ENCODE measurements around the gene FBLN1.
"Not testable (repeated sequence)": the region's sequence is repeated elsewhere in the genome, so short reads cannot be mapped to it uniquely, and the experiment has no call there.

The FBLN1 gene

DNA sequence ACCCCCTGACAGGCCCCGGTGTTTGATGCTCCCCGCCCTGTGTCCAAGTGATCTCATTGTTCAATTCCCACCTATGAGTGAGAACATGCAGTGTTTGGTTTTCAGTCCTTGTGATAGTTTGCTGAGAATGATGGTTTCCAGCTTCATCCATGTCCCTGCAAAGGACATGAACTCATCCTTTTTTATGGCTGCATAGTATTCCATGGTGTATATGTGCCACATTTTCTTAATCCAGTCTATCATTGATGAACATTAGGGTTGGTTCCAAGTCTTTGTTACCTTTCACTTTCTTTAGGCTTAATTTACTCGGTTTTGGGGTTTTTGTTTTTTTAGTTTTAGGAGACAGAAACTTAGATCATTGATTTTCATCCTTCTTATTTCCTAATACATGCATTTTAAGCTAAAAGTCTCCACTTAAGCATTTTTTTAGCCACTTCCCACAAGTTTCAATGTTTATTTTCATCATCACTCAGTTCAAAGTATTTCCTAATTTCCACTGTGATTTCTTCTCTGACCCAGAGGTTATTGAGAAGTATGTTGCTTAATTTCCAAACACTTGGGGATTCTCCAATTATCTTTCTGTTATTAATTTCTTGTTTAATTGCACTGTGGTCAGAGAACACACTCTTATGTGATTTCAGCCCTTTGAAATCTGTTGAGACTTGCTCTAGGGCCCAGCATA lies 120.9 kb downstream of the FBLN1 start:
- H2BK12ac ChIP-seq (ENCODE audit: low read length); H3K9ac ChIP-seq (ENCODE audit: low read length); H4K12ac ChIP-seq (ENCODE audit: low read depth, low read length); H3K4ac ChIP-seq (ENCODE audit: low read depth, low read length); H3K18ac ChIP-seq (ENCODE audit: low read length); H3K14ac ChIP-seq (ENCODE audit: low read length); H3K27ac ChIP-seq (ENCODE audit: low read depth, low read length); H2BK5ac ChIP-seq (ENCODE audit: low read depth, low read length, poor library complexity); H4K91ac ChIP-seq (ENCODE audit: low read depth, low read length); H2BK120ac ChIP-seq (ENCODE audit: insufficient read depth, low read length, poor library complexity); H3K4me3 ChIP-seq (ENCODE audit: low read depth, low read length); H3K79me1 ChIP-seq (ENCODE audit: low read length); H3K79me2 ChIP-seq (ENCODE audit: control insufficient read depth, insufficient read depth, low read length, poor library complexity); DNase-seq; H3K9me3 ChIP-seq (ENCODE audit: insufficient read depth, low read depth, low read length); H3K36me3 ChIP-seq (ENCODE audit: control insufficient read depth in 1 of 2, insufficient read depth in 2 of 2, low read length in 2 of 2); H3K4me2 ChIP-seq (ENCODE audit: low read length); H3K27me3 ChIP-seq (ENCODE audit: insufficient read depth, low read length); H2AK5ac ChIP-seq (ENCODE audit: low read length); H4K8ac ChIP-seq (ENCODE audit: low read depth, low read length); H2AFZ ChIP-seq (ENCODE audit: insufficient read depth, low read length, poor library complexity); H3K23ac ChIP-seq (ENCODE audit: low read length): not testable (repeated sequence)
- WGBS (ENCODE audit: extremely low coverage, insufficient coverage, insufficient read length), result no CpG with 5 or more reads among the region's 3 CpGs
- peaks cover 7 to 12% of the 10 kb centered on the region in 2 experiments for H3K4me1 ChIP-seq (ENCODE audit: control insufficient read depth in 1 of 2, insufficient read depth in 2 of 2, low read length in 2 of 2)

DNA sequence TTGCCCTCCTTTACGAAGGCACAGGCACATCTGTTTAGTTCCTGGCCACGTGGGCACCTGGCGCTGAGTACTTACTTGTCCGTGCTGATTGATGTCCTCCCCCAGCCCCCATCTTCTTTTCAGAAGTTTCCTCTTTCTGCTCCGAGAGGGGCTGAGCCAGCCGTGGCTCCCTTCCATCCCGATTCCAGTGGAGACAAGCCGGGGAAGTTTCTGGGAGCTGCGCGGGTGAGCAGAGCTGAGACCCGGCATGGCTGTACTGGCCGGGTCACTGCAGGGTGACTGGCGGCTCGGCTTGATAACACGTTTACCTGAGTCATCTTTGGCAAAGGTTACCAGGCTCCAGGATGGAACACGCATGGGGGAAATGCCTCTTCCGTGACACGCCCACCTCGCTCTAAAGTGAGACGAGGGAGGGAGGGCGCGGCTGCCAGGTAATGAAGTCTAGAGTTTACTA lies 123.5 kb downstream of the FBLN1 start:
- DNase-seq, result peak; percentile 79 to 80
- Histone ChIP-seq H3K14ac (ENCODE audit: low read length) (no peak overlapping the region), H3K18ac (ENCODE audit: low read length) (no peak overlapping the region), H3K4me1 (ENCODE audit: control insufficient read depth in 1 of 2, insufficient read depth in 2 of 2, low read length in 2 of 2) (peaks cover 4 to 8% of the 10 kb centered on the region in 2 experiments), H2BK12ac (ENCODE audit: low read length) (no peak overlapping the region), H2AFZ (ENCODE audit: insufficient read depth, low read length, poor library complexity) (no peak overlapping the region), H4K12ac (ENCODE audit: low read depth, low read length) (no peak overlapping the region), H4K91ac (ENCODE audit: low read depth, low read length) (peak overlapping the region; percentile 7), H3K4ac (ENCODE audit: low read depth, low read length) (no peak overlapping the region), H3K79me2 (ENCODE audit: control insufficient read depth, insufficient read depth, low read length, poor library complexity) (no peaks in the 10 kb centered on the region), H3K9ac (ENCODE audit: low read length) (no peak overlapping the region), H3K23ac (ENCODE audit: low read length) (no peak overlapping the region), H3K27ac (ENCODE audit: low read depth, low read length) (no peak overlapping the region), H2AK5ac (ENCODE audit: low read length) (no peak overlapping the region), H3K9me3 (ENCODE audit: insufficient read depth, low read depth, low read length) (no peaks in the 10 kb centered on the region), H3K79me1 (ENCODE audit: low read length) (peaks cover 2% of the 10 kb centered on the region), H3K4me2 (ENCODE audit: low read length) (no peak overlapping the region), H3K4me3 (ENCODE audit: low read depth, low read length) (no peak overlapping the region), H4K8ac (ENCODE audit: low read depth, low read length) (no peak overlapping the region), H2BK120ac (ENCODE audit: insufficient read depth, low read length, poor library complexity) (no peak overlapping the region), H2BK5ac (ENCODE audit: low read depth, low read length, poor library complexity) (no peak overlapping the region), H3K36me3 (ENCODE audit: control insufficient read depth in 1 of 2, insufficient read depth in 2 of 2, low read length in 2 of 2) (no peaks in the 10 kb centered on the region), H3K27me3 (ENCODE audit: insufficient read depth, low read length) (no peaks in the 10 kb centered on the region)
- no CpG with 5 or more reads among the region's 22 CpGs for WGBS (ENCODE audit: extremely low coverage, insufficient coverage, insufficient read length)

DNA sequence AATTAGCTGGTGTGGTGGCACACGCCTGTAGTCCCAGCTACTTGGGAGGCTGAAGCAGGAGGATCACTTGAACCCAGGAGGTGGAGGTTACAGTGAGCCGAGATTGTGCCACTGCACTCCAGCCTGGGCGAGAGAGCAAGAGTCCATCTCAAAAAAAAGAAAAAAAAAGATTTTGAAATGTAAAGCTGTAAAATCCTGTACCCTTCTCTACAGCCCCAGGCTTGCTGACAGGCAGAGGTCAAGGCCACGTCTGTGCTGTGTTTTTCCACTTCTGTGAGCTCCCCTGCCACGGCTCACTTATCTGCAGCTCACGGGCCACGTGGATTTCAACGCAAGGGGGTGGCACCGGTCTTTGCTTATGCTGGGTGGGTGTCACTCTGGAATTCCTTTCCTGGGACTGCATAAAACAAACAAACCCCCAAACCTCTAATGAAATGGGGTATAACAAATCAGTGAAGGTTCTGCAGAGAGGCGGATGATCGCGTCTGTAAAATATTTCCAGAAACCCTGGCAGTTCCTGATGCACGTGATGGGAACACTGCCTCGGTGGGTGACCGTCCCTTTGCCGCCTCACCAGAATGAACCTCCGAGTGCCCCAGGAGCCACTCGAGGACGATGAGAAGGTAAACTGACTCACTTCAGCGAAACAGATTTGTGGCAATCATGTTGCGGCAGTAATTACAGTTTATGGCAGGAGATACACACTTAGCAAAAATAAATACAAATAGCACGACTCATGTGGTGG lies 125.0 kb downstream of the FBLN1 start:
- no peak overlapping the region for H3K18ac ChIP-seq (ENCODE audit: low read length)
- H3K27ac ChIP-seq (ENCODE audit: low read depth, low read length), result no peak overlapping the region
- H2BK12ac ChIP-seq (ENCODE audit: low read length), result no peak overlapping the region
- H3K4ac ChIP-seq (ENCODE audit: low read depth, low read length), result no peak overlapping the region
- peak overlapping the region; percentile 4 for H3K4me2 ChIP-seq (ENCODE audit: low read length)
- no peak overlapping the region for H2BK5ac ChIP-seq (ENCODE audit: low read depth, low read length, poor library complexity)
- H3K14ac ChIP-seq (ENCODE audit: low read length), result no peak overlapping the region
- H3K9me3 ChIP-seq (ENCODE audit: insufficient read depth, low read depth, low read length), result no peaks in the 10 kb centered on the region
- no peak overlapping the region for H4K8ac ChIP-seq (ENCODE audit: low read depth, low read length)
- WGBS (ENCODE audit: extremely low coverage, insufficient coverage, insufficient read length), result no CpG with 5 or more reads among the region's 22 CpGs
- no peaks in the 10 kb centered on the region for H3K27me3 ChIP-seq (ENCODE audit: insufficient read depth, low read length)
- H3K36me3 ChIP-seq (ENCODE audit: control insufficient read depth in 1 of 2, insufficient read depth in 2 of 2, low read length in 2 of 2), result no peaks in the 10 kb centered on the region
- no peak overlapping the region for H3K4me3 ChIP-seq (ENCODE audit: low read depth, low read length)
- peaks cover 4 to 11% of the 10 kb centered on the region in 2 experiments for H3K4me1 ChIP-seq (ENCODE audit: control insufficient read depth in 1 of 2, insufficient read depth in 2 of 2, low read length in 2 of 2)
- peak overlapping the region; percentile 3 for H4K91ac ChIP-seq (ENCODE audit: low read depth, low read length)
- H2AFZ ChIP-seq (ENCODE audit: insufficient read depth, low read length, poor library complexity), result no peak overlapping the region
- no peaks in the 10 kb centered on the region for H3K79me2 ChIP-seq (ENCODE audit: control insufficient read depth, insufficient read depth, low read length, poor library complexity)
- H3K9ac ChIP-seq (ENCODE audit: low read length), result no peak overlapping the region
- H2AK5ac ChIP-seq (ENCODE audit: low read length), result no peak overlapping the region
- H3K23ac ChIP-seq (ENCODE audit: low read length), result no peak overlapping the region
- H4K12ac ChIP-seq (ENCODE audit: low read depth, low read length), result no peak overlapping the region
- no peak overlapping the region for H2BK120ac ChIP-seq (ENCODE audit: insufficient read depth, low read length, poor library complexity)
- DNase-seq, result no peak
- H3K79me1 ChIP-seq (ENCODE audit: low read length), result peaks cover 4% of the 10 kb centered on the region

DNA sequence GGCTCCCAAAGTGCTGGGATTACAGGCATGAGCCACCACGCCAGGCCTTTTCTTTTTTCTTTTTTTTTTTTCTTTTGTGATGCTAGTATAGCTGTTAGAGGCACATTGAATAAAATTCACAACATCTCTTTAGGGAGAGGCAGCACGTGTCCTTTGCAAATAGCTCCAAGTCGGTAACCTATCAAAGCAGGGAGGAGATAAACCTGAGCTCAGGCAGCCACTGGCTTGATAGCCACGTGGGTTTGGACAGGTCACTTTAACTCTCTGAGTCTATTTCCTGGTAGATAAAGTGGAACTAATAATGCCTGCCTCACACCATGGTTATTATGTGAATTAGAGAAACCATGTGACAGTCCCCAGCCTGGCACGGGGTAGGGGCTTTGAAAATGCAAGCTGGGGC lies 125.8 kb downstream of the FBLN1 start:
- Histone ChIP-seq H2BK5ac (ENCODE audit: low read depth, low read length, poor library complexity) (no peak overlapping the region), H3K9me3 (ENCODE audit: insufficient read depth, low read depth, low read length) (no peaks in the 10 kb centered on the region), H3K79me1 (ENCODE audit: low read length) (peaks cover 5% of the 10 kb centered on the region), H2BK12ac (ENCODE audit: low read length) (no peak overlapping the region), H4K12ac (ENCODE audit: low read depth, low read length) (no peak overlapping the region), H2AFZ (ENCODE audit: insufficient read depth, low read length, poor library complexity) (no peak overlapping the region), H3K23ac (ENCODE audit: low read length) (no peak overlapping the region), H3K36me3 (ENCODE audit: control insufficient read depth in 1 of 2, insufficient read depth in 2 of 2, low read length in 2 of 2) (no peaks in the 10 kb centered on the region), H4K91ac (ENCODE audit: low read depth, low read length) (no peak overlapping the region), H3K4me3 (ENCODE audit: low read depth, low read length) (no peak overlapping the region), H4K8ac (ENCODE audit: low read depth, low read length) (no peak overlapping the region), H3K4me2 (ENCODE audit: low read length) (no peak overlapping the region), H3K18ac (ENCODE audit: low read length) (no peak overlapping the region), H2BK120ac (ENCODE audit: insufficient read depth, low read length, poor library complexity) (no peak overlapping the region), H3K27me3 (ENCODE audit: insufficient read depth, low read length) (no peaks in the 10 kb centered on the region), H3K9ac (ENCODE audit: low read length) (no peak overlapping the region), H3K14ac (ENCODE audit: low read length) (no peak overlapping the region), H2AK5ac (ENCODE audit: low read length) (no peak overlapping the region), H3K4ac (ENCODE audit: low read depth, low read length) (no peak overlapping the region), H3K27ac (ENCODE audit: low read depth, low read length) (no peak overlapping the region), H3K79me2 (ENCODE audit: control insufficient read depth, insufficient read depth, low read length, poor library complexity) (no peaks in the 10 kb centered on the region), H3K4me1 (ENCODE audit: control insufficient read depth in 1 of 2, insufficient read depth in 2 of 2, low read length in 2 of 2) (peaks cover 7 to 15% of the 10 kb centered on the region in 2 experiments)
- no CpG with 5 or more reads among the region's 5 CpGs for WGBS (ENCODE audit: extremely low coverage, insufficient coverage, insufficient read length)
- DNase-seq, result no peak

All from trophoblast cell (in vitro differentiated cells and primary cell).